ENCODE data around the gene EXOC1. TPM values are rescaled to one million over a fixed set of nuclear protein-coding genes. Genes with fewer than 3 reads are reported as not detected.

Gene EXOC1
- total RNA-seq, 1 donor from 2014 or later = 35.6 TPM

- DNase-seq = no peak
Measured at GRCh38 chr4:55857586-55857985, 4.1 kb downstream of the EXOC1 start.

GRCh38 chr4:55859711-55860110 lies 6.3 kb downstream of the EXOC1 start:
- no peak for DNase-seq

- no peak for DNase-seq
Measured at GRCh38 chr4:55864577-55865223, 11.3 kb downstream of the EXOC1 start.

GRCh38 chr4:55865228-55865806 lies 11.9 kb downstream of the EXOC1 start:
- DNase-seq = no peak

GRCh38 chr4:55866290-55866907 lies 13.0 kb downstream of the EXOC1 start:
- no peak for DNase-seq

- peak; percentile 6 for DNase-seq
Measured at GRCh38 chr4:55866973-55867574, 13.6 kb downstream of the EXOC1 start.

- DNase-seq = no peak
Measured at GRCh38 chr4:55868581-55869090, 15.2 kb downstream of the EXOC1 start.

- no peak for DNase-seq
Measured at GRCh38 chr4:55871299-55871800, 17.9 kb downstream of the EXOC1 start.

GRCh38 chr4:55874831-55875230 lies 21.4 kb downstream of the EXOC1 start:
- no peak for DNase-seq

GRCh38 chr4:55876387-55876786 lies 22.9 kb downstream of the EXOC1 start:
- no peak for DNase-seq

- DNase-seq = no peak
Measured at GRCh38 chr4:55879224-55879623, 25.8 kb downstream of the EXOC1 start.

- DNase-seq = no peak
Measured at GRCh38 chr4:55880652-55881280, 27.3 kb downstream of the EXOC1 start.

- no peak for DNase-seq
Measured at GRCh38 chr4:55884093-55884850, 30.8 kb downstream of the EXOC1 start.

- DNase-seq = no peak
Measured at GRCh38 chr4:55884851-55885219, 31.4 kb downstream of the EXOC1 start.

- DNase-seq = no peak
Measured at GRCh38 chr4:55887594-55887993, 34.1 kb downstream of the EXOC1 start.

- no peak for DNase-seq
Measured at GRCh38 chr4:55892156-55892555, 38.7 kb downstream of the EXOC1 start.

GRCh38 chr4:55896622-55897021 lies 43.2 kb downstream of the EXOC1 start:
- no peak for DNase-seq

GRCh38 chr4:55902677-55903076 lies 49.2 kb downstream of the EXOC1 start:
- no peak for DNase-seq

- DNase-seq = no peak
Measured at GRCh38 chr4:55903577-55903976, 50.1 kb downstream of the EXOC1 start.

GRCh38 chr4:55904576-55904975 lies 51.1 kb downstream of the EXOC1 start:
- DNase-seq = no peak

- no peak for DNase-seq
Measured at GRCh38 chr4:55906323-55906722, 52.9 kb downstream of the EXOC1 start.

- DNase-seq = no peak
Measured at GRCh38 chr4:55906989-55907388, 53.5 kb downstream of the EXOC1 start.

Data from skin of body (tissue), 2 donors.